HL-60/S4 (cell line): ENCODE results near the gene BAZ2B.
"Not testable (repeated sequence)": the region's sequence is repeated elsewhere in the genome, so short reads cannot be mapped to it uniquely, and the experiment has no call there.

Experiments used
- in situ Hi-C: fragments of 300-500 bp; cut with MboI; formaldehyde crosslinking; loops from 2 replicates; pipeline ENCODE4 v1.14.3; 2022; ENCODE audit warnings: low sequenced_read_pairs

BAZ2B gene, protein sequence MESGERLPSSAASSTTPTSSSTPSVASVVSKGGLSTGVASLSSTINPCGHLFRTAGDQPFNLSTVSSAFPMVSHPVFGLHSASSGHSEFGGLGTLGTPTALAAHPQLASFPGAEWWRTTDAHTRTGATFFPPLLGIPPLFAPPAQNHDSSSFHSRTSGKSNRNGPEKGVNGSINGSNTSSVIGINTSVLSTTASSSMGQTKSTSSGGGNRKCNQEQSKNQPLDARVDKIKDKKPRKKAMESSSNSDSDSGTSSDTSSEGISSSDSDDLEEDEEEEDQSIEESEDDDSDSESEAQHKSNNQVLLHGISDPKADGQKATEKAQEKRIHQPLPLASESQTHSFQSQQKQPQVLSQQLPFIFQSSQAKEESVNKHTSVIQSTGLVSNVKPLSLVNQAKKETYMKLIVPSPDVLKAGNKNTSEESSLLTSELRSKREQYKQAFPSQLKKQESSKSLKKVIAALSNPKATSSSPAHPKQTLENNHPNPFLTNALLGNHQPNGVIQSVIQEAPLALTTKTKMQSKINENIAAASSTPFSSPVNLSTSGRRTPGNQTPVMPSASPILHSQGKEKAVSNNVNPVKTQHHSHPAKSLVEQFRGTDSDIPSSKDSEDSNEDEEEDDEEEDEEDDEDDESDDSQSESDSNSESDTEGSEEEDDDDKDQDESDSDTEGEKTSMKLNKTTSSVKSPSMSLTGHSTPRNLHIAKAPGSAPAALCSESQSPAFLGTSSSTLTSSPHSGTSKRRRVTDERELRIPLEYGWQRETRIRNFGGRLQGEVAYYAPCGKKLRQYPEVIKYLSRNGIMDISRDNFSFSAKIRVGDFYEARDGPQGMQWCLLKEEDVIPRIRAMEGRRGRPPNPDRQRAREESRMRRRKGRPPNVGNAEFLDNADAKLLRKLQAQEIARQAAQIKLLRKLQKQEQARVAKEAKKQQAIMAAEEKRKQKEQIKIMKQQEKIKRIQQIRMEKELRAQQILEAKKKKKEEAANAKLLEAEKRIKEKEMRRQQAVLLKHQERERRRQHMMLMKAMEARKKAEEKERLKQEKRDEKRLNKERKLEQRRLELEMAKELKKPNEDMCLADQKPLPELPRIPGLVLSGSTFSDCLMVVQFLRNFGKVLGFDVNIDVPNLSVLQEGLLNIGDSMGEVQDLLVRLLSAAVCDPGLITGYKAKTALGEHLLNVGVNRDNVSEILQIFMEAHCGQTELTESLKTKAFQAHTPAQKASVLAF (N-terminal part only)

DNA sequence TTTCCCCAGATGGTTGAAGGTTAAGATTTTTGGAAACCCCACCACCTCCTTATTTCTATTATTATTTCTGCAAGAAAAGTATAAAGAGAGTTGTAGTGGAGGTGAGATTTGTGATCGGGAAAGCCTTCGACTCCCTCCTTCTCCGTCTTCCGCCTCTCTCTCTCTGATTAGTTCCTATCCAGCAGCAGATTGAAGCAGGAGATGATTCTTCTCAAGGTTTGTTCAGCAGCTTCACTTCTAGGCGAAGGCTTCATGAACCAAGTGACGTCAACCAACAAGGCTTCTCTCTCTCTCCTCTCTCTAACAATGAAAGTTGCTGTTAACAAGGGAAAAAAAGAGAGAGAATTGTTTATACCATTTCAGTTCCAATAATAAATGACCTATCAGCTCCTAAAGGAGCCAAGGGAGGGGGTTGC is at the start of gene BAZ2B:
TSS of gene BAZ2B (minus strand) at position 263 of the 416 bp plus-strand sequence. CDS start 137,829 bp downstream, outside the sequence.
- in situ Hi-C loops, result no loop called here

GRCh38 chr2:159661286-159661685 is 44.9 kb upstream of the BAZ2B start:
- in situ Hi-C loops, result no loop called here

DNA sequence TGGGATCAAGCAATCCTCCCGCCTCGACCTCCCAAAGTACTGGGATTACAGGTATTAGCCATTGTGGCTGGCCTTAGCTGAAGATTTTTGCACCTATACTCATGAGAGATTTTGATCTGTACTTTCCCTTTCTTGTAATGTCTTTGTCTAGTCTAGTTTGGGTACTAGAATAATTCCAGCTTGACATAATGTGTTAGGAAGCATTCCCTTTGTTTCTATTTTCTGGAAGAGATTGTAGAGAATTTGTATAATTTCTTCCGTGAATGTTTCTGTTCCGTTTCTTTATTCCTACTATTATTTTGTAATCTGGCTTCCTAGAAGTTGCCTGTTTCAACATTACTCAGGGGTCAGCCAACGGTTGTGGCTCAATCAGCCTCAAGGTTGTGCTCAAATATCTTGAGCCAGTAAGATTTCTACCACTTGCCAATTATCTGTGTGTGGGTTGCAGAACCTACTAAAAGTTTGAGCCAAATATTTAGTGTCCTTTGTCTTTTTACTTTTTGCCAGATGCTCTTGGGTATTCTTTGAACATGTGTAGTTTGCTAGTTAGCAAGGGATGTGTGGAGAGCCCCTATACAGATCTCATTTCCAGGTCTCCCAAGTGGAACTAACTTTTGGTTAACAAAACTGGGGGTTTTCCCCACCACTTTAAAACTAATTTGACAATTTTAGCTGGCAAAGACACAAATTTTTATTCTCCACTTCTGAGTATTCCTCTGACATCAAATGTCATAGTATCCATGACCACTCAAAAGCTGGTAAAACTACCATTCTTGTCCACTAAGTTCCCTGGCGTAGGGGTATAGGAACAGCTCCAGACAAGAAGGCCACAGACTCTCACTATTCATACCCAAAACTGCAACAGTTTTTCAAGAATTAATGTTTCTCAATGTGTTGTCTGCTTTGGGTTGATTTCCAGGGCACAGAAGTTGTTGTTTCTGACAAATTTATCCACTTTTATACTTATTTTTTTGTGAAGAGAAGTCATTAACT is 42.8 kb upstream of the BAZ2B start:
- in situ Hi-C loops, result no loop called here

DNA sequence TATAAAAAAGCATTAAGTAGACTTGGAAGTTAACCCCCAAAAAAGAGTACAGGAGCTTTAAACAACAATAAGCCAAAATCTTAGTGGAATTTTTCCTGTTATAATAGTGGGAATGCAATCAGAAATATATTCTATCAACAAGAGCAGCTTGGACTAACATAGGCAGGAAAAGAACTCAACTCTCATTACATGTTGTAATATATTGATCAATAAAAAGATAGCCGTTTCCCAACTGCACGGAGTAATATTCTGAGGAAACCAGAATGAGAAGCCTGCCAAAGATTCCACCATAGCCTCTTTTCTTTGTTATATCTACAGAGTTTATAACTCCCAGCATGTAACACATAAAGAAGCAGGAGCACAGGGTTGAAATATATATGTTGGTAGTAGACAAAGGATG is 37.6 kb upstream of the BAZ2B start:
- in situ Hi-C loops, result no loop called here

DNA sequence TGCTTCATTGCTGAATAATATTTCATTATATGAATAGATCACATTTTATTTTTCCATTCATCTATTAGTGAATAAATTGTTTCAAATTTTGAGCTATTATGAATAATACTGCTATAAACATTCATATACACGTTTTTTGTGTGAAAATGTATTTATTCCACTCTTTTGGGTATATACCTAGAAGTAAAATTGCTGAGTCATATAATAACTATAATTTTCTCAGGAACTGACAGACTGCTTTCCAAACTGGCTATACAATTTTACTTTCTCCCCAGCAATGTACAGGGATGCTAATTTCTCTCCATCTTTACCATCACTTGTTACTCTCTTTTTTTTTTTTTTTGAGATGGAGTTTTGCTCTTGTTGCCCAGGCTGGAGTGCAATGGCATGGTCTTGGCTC is 35.5 kb upstream of the BAZ2B start:
- in situ Hi-C loops, result no loop called here

GRCh38 chr2:159650574-159650973 is 34.2 kb upstream of the BAZ2B start:
- in situ Hi-C loops, result no loop called here

GRCh38 chr2:159648643-159649042 is 32.3 kb upstream of the BAZ2B start:
- in situ Hi-C loops, result no loop called here

DNA sequence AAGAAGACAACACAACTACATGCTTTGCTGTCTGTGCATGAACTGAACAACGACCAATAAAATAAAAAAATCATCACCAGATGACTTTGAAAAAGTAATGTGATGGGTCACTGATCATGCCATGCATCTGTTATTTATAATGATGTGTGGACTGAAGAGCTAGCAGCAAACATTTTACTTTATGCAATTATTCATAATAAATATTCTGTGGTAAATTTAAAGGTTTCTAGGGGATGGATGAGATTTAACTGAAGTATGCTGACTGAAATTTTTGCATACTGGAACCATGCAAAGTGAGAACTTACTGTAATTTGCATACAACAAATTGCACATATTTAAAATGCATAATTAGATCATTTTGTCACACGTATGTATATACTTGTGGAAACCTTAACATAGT is 31.3 kb upstream of the BAZ2B start:
- in situ Hi-C loops, result no loop called here

DNA sequence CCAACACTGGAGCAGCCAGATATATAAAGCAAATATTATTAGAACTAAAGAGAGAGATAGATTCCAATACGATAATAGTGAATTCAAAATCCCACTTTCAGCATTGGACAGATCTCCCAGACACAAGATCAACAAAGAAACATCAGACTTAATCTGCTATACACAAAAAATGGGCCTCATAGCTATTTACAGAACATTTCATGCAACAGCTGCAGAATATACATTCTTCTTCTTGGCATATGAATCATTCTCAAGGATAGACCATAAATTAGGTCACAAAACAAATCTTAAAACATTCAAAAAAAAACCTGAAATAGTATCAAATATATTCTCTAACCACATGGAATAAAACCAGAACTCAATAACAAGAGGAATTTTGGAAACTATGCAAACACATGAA is 23.8 kb upstream of the BAZ2B start:
- in situ Hi-C loops, result no loop called here

DNA sequence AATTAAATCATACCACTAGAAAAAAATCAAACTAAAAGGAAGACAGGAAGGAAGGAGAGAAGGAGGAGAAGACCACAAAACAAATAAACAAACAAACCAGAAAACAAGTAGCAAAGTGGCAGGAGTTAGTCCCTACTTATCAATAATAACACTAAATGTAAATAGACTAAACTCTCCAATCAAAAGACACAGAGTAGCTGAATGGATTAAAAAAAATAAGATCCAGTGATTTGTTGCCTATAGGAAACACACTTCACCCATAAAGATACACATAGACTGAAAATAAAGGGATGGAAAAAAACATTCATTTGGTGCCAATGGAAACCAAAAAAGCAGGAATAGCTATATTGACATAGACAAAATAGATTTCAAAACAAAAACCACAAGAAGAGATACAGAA is 23.4 kb upstream of the BAZ2B start:
- in situ Hi-C loops, result no loop called here

DNA sequence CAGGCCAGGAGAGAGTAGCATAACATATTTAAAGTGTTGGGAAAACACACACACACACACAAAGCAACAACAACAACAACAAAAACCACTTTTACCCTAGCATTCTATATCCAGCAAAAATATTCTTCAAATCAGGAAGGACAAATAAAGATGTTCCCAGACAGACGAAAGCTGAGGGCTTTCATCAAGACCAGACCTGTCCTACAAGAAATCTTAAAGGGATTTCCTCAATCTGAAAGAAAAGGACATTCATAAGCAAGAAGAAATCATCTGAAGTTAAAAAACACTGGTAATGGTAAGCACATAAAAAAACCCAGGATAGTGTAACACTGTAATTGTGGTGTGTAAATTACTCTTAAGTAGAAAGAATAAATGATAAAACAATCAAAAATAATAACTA is 22.7 kb upstream of the BAZ2B start:
- in situ Hi-C loops, result no loop called here

- in situ Hi-C loops, result no loop called here
Measured at GRCh38 chr2:159637988-159638501, 21.7 kb upstream of the BAZ2B start.

GRCh38 chr2:159637240-159637639 is 20.9 kb upstream of the BAZ2B start:
- in situ Hi-C loops, result no loop called here

- in situ Hi-C loops, result no loop called here
Measured at GRCh38 chr2:159635006-159635789, 18.9 kb upstream of the BAZ2B start.

DNA sequence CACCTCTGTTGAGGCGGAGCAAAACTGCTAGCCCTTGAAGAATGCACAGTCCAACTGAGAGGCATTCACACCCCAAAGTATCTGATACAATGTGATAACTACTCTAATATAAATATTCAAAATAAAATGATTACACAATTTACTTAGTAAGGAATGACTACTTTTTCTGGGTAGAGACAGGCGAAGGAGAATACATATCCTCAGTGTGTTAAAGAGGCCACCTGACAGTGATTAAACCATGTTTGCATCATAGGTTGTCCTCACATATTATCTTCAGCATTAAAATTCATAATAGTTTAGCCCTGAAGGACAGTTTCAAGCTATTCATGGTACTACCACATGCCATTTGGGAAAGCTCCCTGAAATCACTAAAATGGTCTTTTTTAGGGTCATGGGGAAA is 16.9 kb upstream of the BAZ2B start:
- in situ Hi-C loops, result no loop called here

- in situ Hi-C loops, result not testable (repeated sequence)
Measured at GRCh38 chr2:159625628-159626027, 9.3 kb upstream of the BAZ2B start.

DNA sequence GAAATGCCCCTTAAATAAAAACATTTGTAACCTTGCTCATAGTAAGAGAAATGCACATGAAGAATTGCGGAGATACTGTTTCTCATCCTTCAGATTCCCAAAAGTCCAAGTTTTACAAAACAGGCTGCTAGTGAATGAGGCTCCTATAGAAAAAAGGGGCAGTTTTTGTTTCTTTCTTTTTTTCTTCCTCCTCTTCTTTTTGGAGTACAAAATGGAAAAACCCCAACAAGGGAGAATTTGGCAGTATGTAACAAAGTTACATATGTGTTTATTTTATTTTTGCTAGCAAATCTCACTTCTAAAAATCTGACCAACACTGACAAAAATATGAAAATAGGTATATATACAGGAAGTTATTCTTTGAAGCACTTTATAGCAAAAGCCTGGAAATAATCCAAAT is 7.1 kb upstream of the BAZ2B start:
- in situ Hi-C loops, result no loop called here

- in situ Hi-C loops, result no loop called here
Measured at GRCh38 chr2:159622966-159623365, 6.6 kb upstream of the BAZ2B start.

- in situ Hi-C loops, result no loop called here
Measured at GRCh38 chr2:159620796-159621195, 4.4 kb upstream of the BAZ2B start.
